Skeletal muscle cell (primary cell): ENCODE data around the gene SLC25A17.
"Not testable (repeated sequence)": the region's sequence is repeated elsewhere in the genome, so short reads cannot be mapped to it uniquely, and the experiment has no call there.

Experiments
- DNase-seq: peaks from one replicate; pipeline ENCODE4 v3.0.0-alpha.2; 2010; ENCODE audit warnings: low read depth
- H3K4me3 ChIP-seq: 2 replicates; pipeline ENCODE4 v1.5.1; 2011; ENCODE audit warnings: low read depth, mild to moderate bottlenecking, control low read depth, low read length, moderate library complexity

Gene SLC25A17

GRCh38 chr22:40764763-40765441 lies 54.2 kb downstream of the SLC25A17 start:
- no peak overlapping the region for H3K4me3 ChIP-seq
- no peak for DNase-seq

- H3K4me3 ChIP-seq: no peak overlapping the region
- no peak for DNase-seq
Measured at GRCh38 chr22:40759294-40759840, 59.8 kb downstream of the SLC25A17 start.

- not testable (repeated sequence) for H3K4me3 ChIP-seq, DNase-seq
Measured at GRCh38 chr22:40758851-40759250, 60.3 kb downstream of the SLC25A17 start.

GRCh38 chr22:40758390-40758789 lies 60.8 kb downstream of the SLC25A17 start:
- DNase-seq: no peak
- no peak overlapping the region for H3K4me3 ChIP-seq

GRCh38 chr22:40757071-40757470 lies 62.1 kb downstream of the SLC25A17 start:
- no peak overlapping the region for H3K4me3 ChIP-seq
- DNase-seq: peak; percentile 8

- H3K4me3 ChIP-seq: no peak overlapping the region
- no peak for DNase-seq
Measured at GRCh38 chr22:40753114-40753513, 66.0 kb downstream of the SLC25A17 start.

GRCh38 chr22:40751250-40751649 lies 67.9 kb downstream of the SLC25A17 start:
- H3K4me3 ChIP-seq: no peak overlapping the region
- no peak for DNase-seq

GRCh38 chr22:40749829-40750228 lies 69.3 kb downstream of the SLC25A17 start:
- no peak for DNase-seq
- H3K4me3 ChIP-seq: no peak overlapping the region

GRCh38 chr22:40748388-40749355 lies 70.5 kb downstream of the SLC25A17 start:
- H3K4me3 ChIP-seq: no peak overlapping the region
- DNase-seq: no peak

GRCh38 chr22:40747361-40747760 lies 71.8 kb downstream of the SLC25A17 start:
- no peak overlapping the region for H3K4me3 ChIP-seq
- DNase-seq: no peak

GRCh38 chr22:40746428-40747220 lies 72.5 kb downstream of the SLC25A17 start:
- no peak overlapping the region for H3K4me3 ChIP-seq
- DNase-seq: no peak

GRCh38 chr22:40743768-40744167 lies 75.4 kb downstream of the SLC25A17 start:
- DNase-seq: no peak
- H3K4me3 ChIP-seq: no peak overlapping the region

- H3K4me3 ChIP-seq: no peak overlapping the region
- DNase-seq: no peak
Measured at GRCh38 chr22:40741116-40741515, 78.0 kb downstream of the SLC25A17 start.

GRCh38 chr22:40739721-40740120 lies 79.4 kb downstream of the SLC25A17 start:
- no peak overlapping the region for H3K4me3 ChIP-seq
- DNase-seq: no peak

- DNase-seq: no peak
- no peak overlapping the region for H3K4me3 ChIP-seq
Measured at GRCh38 chr22:40733919-40734318, 85.2 kb downstream of the SLC25A17 start.

GRCh38 chr22:40732999-40733292 lies 86.2 kb downstream of the SLC25A17 start:
- H3K4me3 ChIP-seq: no peak overlapping the region
- DNase-seq: no peak

- DNase-seq: no peak
- no peak overlapping the region for H3K4me3 ChIP-seq
Measured at GRCh38 chr22:40729284-40729683, 89.9 kb downstream of the SLC25A17 start.

- H3K4me3 ChIP-seq: no peak overlapping the region
- peak; percentile 8 for DNase-seq
Measured at GRCh38 chr22:40728731-40729189, 90.4 kb downstream of the SLC25A17 start.

GRCh38 chr22:40727964-40728615 lies 91.1 kb downstream of the SLC25A17 start:
- H3K4me3 ChIP-seq: no peak overlapping the region
- no peak for DNase-seq
